ENCODE data around the gene ITPR2.

GRCh38 chr12:26799741-26800140, 33.3 kb downstream of the ITPR2 start:
- no peak for TF ChIP-seq ZNF24 (IDR thresholded peaks at IDR 0.05)
- TF ChIP-seq SMAD3 (CRISPR knock-in tag; IDR thresholded peaks at IDR 0.05): no peak
- TF ChIP-seq EED (CRISPR knock-in tag; IDR thresholded peaks at IDR 0.05): no peak
- TF ChIP-seq, protein P1, sequence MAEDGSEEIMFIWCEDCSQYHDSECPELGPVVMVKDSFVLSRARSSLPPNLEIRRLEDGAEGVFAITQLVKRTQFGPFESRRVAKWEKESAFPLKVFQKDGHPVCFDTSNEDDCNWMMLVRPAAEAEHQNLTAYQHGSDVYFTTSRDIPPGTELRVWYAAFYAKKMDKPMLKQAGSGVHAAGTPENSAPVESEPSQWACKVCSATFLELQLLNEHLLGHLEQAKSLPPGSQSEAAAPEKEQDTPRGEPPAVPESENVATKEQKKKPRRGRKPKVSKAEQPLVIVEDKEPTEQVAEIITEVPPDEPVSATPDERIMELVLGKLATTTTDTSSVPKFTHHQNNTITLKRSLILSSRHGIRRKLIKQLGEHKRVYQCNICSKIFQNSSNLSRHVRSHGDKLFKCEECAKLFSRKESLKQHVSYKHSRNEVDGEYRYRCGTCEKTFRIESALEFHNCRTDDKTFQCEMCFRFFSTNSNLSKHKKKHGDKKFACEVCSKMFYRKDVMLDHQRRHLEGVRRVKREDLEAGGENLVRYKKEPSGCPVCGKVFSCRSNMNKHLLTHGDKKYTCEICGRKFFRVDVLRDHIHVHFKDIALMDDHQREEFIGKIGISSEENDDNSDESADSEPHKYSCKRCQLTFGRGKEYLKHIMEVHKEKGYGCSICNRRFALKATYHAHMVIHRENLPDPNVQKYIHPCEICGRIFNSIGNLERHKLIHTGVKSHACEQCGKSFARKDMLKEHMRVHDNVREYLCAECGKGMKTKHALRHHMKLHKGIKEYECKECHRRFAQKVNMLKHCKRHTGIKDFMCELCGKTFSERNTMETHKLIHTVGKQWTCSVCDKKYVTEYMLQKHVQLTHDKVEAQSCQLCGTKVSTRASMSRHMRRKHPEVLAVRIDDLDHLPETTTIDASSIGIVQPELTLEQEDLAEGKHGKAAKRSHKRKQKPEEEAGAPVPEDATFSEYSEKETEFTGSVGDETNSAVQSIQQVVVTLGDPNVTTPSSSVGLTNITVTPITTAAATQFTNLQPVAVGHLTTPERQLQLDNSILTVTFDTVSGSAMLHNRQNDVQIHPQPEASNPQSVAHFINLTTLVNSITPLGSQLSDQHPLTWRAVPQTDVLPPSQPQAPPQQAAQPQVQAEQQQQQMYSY (CRISPR knock-in tag; IDR thresholded peaks at IDR 0.05): no peak
- TF ChIP-seq TP53 (CRISPR knock-in tag; conservative IDR thresholded peaks at IDR 0.05): no peak
- TF ChIP-seq HDAC2 (CRISPR knock-in tag; IDR thresholded peaks at IDR 0.05): no peak
- TF ChIP-seq SIX4 (CRISPR knock-in tag; IDR thresholded peaks at IDR 0.05): no peak
- no peak for TF ChIP-seq MTF1 (CRISPR knock-in tag; IDR thresholded peaks at IDR 0.05)
- TF ChIP-seq RFX1 (IDR thresholded peaks at IDR 0.05): no peak
- TF ChIP-seq TMF1 (CRISPR knock-in tag; IDR thresholded peaks at IDR 0.05; ENCODE audit: low read depth): no peak
- TF ChIP-seq ZNF687 (CRISPR knock-in tag; IDR thresholded peaks at IDR 0.05): no peak
- TF ChIP-seq MXI1 (IDR thresholded peaks at IDR 0.05; ENCODE audit: borderline replicate concordance, low read depth, low read length): no peak
- no peak for TF ChIP-seq HDAC6 (IDR thresholded peaks at IDR 0.05; ENCODE audit: low read depth, low read length)
- no peak for TF ChIP-seq NR3C1 (CRISPR knock-in tag; IDR thresholded peaks at IDR 0.05)
